Activated CD4-positive, alpha-beta memory T cell treated with anti-CD3 and anti-CD28 coated beads, Interleukin-2, amount 10 ng/mL, durations not matched to agents 7 days and 5 days (primary cell): ENCODE measurements around the gene BCORL1. TPM values are rescaled to one million over a fixed set of nuclear protein-coding genes. Genes with fewer than 3 reads are reported as not detected.

Experiments used
- CTCF ChIA-PET: fragments of 350-600 bp; sonication (Branson Sonifier 250); formaldehyde crosslinking; loops from one replicate; lab custom pipeline; 2021; ENCODE audit warnings: antibody characterized with exemption, inconsistent platforms; lab: Charles Lee
- POLR2A ChIA-PET: fragments of 350-600 bp; sonication (Branson Sonifier 250); formaldehyde crosslinking; loops from one replicate; lab custom pipeline; 2021; ENCODE audit warnings: antibody characterized with exemption; lab: Charles Lee
- DNase-seq: peaks from one replicate; pipeline ENCODE4 v3.0.0-alpha.2; 2020
- H3K27ac Mint-ChIP-seq: one replicate; pipeline ENCODE4 v1.8.0; 2021; ENCODE audit warnings: mild to moderate bottlenecking, mixed read lengths
- H3K27me3 Mint-ChIP-seq: one replicate; pipeline ENCODE4 v1.8.0; 2021; ENCODE audit warnings: mixed read lengths
- H3K36me3 Mint-ChIP-seq: one replicate; pipeline ENCODE4 v1.8.0; 2021; ENCODE audit warnings: low read depth, mixed read lengths
- H3K4me1 Mint-ChIP-seq: one replicate; pipeline ENCODE4 v1.8.0; 2021; ENCODE audit warnings: mixed read lengths
- H3K4me3 Mint-ChIP-seq: one replicate; pipeline ENCODE4 v1.8.0; 2021; ENCODE audit warnings: mild to moderate bottlenecking, mixed read lengths
- H3K9me3 Mint-ChIP-seq: one replicate; pipeline ENCODE4 v1.8.0; 2021; ENCODE audit warnings: mixed read lengths
- total RNA-seq, 2 experiments: library from RNA; stranded (reverse); gene quantifications; one replicate each; pipeline ENCODE4 v1.2.3, GENCODE V29; 2021

The BCORL1 gene
- total RNA-seq, 2 experiments from 2014 or later: 6.9 to 7.2 TPM

- CTCF ChIA-PET: interaction anchor here (1.5 kb wide), 1 partner anchor 54 kb away, joined by 5 read pairs; no protein-coding TSS in a partner anchor
- peaks cover 14% of the 10 kb centered on the region for H3K4me1 Mint-ChIP-seq
- no peaks in the 10 kb centered on the region for H3K36me3 Mint-ChIP-seq
- H3K9me3 Mint-ChIP-seq: no peaks in the 10 kb centered on the region
- DNase-seq: no peak
- H3K27ac Mint-ChIP-seq: no peak overlapping the region
- peaks cover 10% of the 10 kb centered on the region for H3K27me3 Mint-ChIP-seq
- H3K4me3 Mint-ChIP-seq: peak overlapping the region; percentile 37
- POLR2A ChIA-PET: interaction anchor here (0.9 to 1.5 kb wide), 2 partner anchors 18 to 19 kb away, joined by 3 to 4 read pairs; no protein-coding TSS in a partner anchor
Observed at GRCh38 chrX:129979207-129979920, 3.1 kb upstream of the BCORL1 start.

- no peak for DNase-seq
- POLR2A ChIA-PET: no interaction called here
- Mint-ChIP-seq H3K27ac (no peak overlapping the region), H3K4me3 (peak overlapping the region; percentile 39), H3K9me3 (no peaks in the 10 kb centered on the region), H3K4me1 (peaks cover 20% of the 10 kb centered on the region), H3K27me3 (peaks cover 10% of the 10 kb centered on the region), H3K36me3 (no peaks in the 10 kb centered on the region)
- CTCF ChIA-PET: interaction anchor here (1.5 kb wide), 1 partner anchor 55 kb away, joined by 5 read pairs; no protein-coding TSS in a partner anchor
Observed at GRCh38 chrX:129980001-129980401, 2.4 kb upstream of the BCORL1 start.

GRCh38 chrX:129980540-129981199 lies 1.8 kb upstream of the BCORL1 start:
- Mint-ChIP-seq H3K4me3 (peak overlapping the region; percentile 75), H3K27ac (no peak overlapping the region), H3K4me1 (peaks cover 23% of the 10 kb centered on the region), H3K27me3 (peaks cover 10% of the 10 kb centered on the region), H3K36me3 (no peaks in the 10 kb centered on the region), H3K9me3 (no peaks in the 10 kb centered on the region)
- ChIA-PET CTCF (interaction anchor here (0.6 kb wide), 1 partner anchor 333 kb away, joined by 3 read pairs; no protein-coding TSS in a partner anchor), POLR2A (interaction anchor here (1.8 to 2.2 kb wide), 2 partner anchors 19 to 49 kb away, joined by 4 to 7 read pairs; no protein-coding TSS in a partner anchor)
- no peak for DNase-seq

- POLR2A ChIA-PET: interaction anchor here (1.8 to 2.2 kb wide), 2 partner anchors 20 to 50 kb away, joined by 4 to 7 read pairs; no protein-coding TSS in a partner anchor
- Mint-ChIP-seq H3K4me3 (peak overlapping the region; percentile 75), H3K27ac (no peak overlapping the region), H3K9me3 (no peaks in the 10 kb centered on the region), H3K27me3 (peaks cover 10% of the 10 kb centered on the region), H3K4me1 (peaks cover 23% of the 10 kb centered on the region), H3K36me3 (no peaks in the 10 kb centered on the region)
- CTCF ChIA-PET: interaction anchor here (0.6 kb wide), 1 partner anchor 333 kb away, joined by 3 read pairs; no protein-coding TSS in a partner anchor
- DNase-seq: no peak
Observed at GRCh38 chrX:129981200-129981553, 1.3 kb upstream of the BCORL1 start.

GRCh38 chrX:129981752-129982299 lies 609 bp upstream of the BCORL1 start:
- DNase-seq: no peak
- H3K36me3 Mint-ChIP-seq: no peaks in the 10 kb centered on the region
- peaks cover 24% of the 10 kb centered on the region for H3K4me1 Mint-ChIP-seq
- peaks cover 11% of the 10 kb centered on the region for H3K27me3 Mint-ChIP-seq
- no peak overlapping the region for H3K27ac Mint-ChIP-seq
- peak overlapping the region; percentile 75 for H3K4me3 Mint-ChIP-seq
- ChIA-PET POLR2A (interaction anchor here (1.4 to 2.2 kb wide), 3 partner anchors 21 to 50 kb away, joined by 4 to 7 read pairs (median 5); no protein-coding TSS in a partner anchor), CTCF (interaction anchor here (0.6 kb wide), 1 partner anchor 332 kb away, joined by 3 read pairs; no protein-coding TSS in a partner anchor)
- no peaks in the 10 kb centered on the region for H3K9me3 Mint-ChIP-seq

- Mint-ChIP-seq H3K27ac (no peak overlapping the region), H3K9me3 (no peaks in the 10 kb centered on the region), H3K36me3 (no peaks in the 10 kb centered on the region), H3K4me1 (peaks cover 19% of the 10 kb centered on the region), H3K27me3 (peaks cover 12% of the 10 kb centered on the region), H3K4me3 (no peak overlapping the region)
- DNase-seq: no peak
- CTCF ChIA-PET: interaction anchor here (0.6 kb wide), 1 partner anchor 68 kb away, joined by 4 read pairs; no protein-coding TSS in a partner anchor
- POLR2A ChIA-PET: interaction anchor here (0.7 kb wide), 2 partner anchors 22 to 30 kb away, joined by 4 to 5 read pairs; no protein-coding TSS in a partner anchor
Observed at GRCh38 chrX:129983575-129984110, 1.2 kb downstream of the BCORL1 start.

GRCh38 chrX:129984111-129984958 lies 1.9 kb downstream of the BCORL1 start:
- peaks cover 15% of the 10 kb centered on the region for H3K4me1 Mint-ChIP-seq
- H3K36me3 Mint-ChIP-seq: no peaks in the 10 kb centered on the region
- peaks cover 8% of the 10 kb centered on the region for H3K27me3 Mint-ChIP-seq
- H3K4me3 Mint-ChIP-seq: peak overlapping the region; percentile 69
- DNase-seq: peak; percentile 37
- POLR2A ChIA-PET: no interaction called here
- H3K9me3 Mint-ChIP-seq: no peaks in the 10 kb centered on the region
- no peak overlapping the region for H3K27ac Mint-ChIP-seq
- CTCF ChIA-PET: no interaction called here

- DNase-seq: no peak
- ChIA-PET CTCF (no interaction called here), POLR2A (no interaction called here)
- no peaks in the 10 kb centered on the region for H3K36me3 Mint-ChIP-seq
- no peaks in the 10 kb centered on the region for H3K9me3 Mint-ChIP-seq
- H3K4me1 Mint-ChIP-seq: peaks cover 12% of the 10 kb centered on the region
- H3K4me3 Mint-ChIP-seq: no peak overlapping the region
- H3K27ac Mint-ChIP-seq: no peak overlapping the region
- peaks cover 2% of the 10 kb centered on the region for H3K27me3 Mint-ChIP-seq
Observed at GRCh38 chrX:129987871-129988270, 5.4 kb downstream of the BCORL1 start.

GRCh38 chrX:129992181-129992580 lies 9.7 kb downstream of the BCORL1 start:
- Mint-ChIP-seq H3K27me3 (no peaks in the 10 kb centered on the region), H3K9me3 (no peaks in the 10 kb centered on the region), H3K36me3 (no peaks in the 10 kb centered on the region), H3K27ac (no peak overlapping the region), H3K4me1 (no peaks in the 10 kb centered on the region), H3K4me3 (no peak overlapping the region)
- CTCF ChIA-PET: no interaction called here
- POLR2A ChIA-PET: no interaction called here
- no peak for DNase-seq

GRCh38 chrX:129996120-129996519 lies 13.7 kb downstream of the BCORL1 start:
- Mint-ChIP-seq H3K9me3 (no peaks in the 10 kb centered on the region), H3K4me1 (no peaks in the 10 kb centered on the region), H3K27ac (no peak overlapping the region), H3K36me3 (no peaks in the 10 kb centered on the region), H3K27me3 (no peaks in the 10 kb centered on the region), H3K4me3 (no peak overlapping the region)
- CTCF ChIA-PET: no interaction called here
- POLR2A ChIA-PET: no interaction called here
- no peak for DNase-seq

- DNase-seq: no peak
- Mint-ChIP-seq H3K4me1 (peaks cover 9% of the 10 kb centered on the region), H3K27me3 (no peaks in the 10 kb centered on the region), H3K9me3 (no peaks in the 10 kb centered on the region), H3K27ac (no peak overlapping the region), H3K4me3 (no peak overlapping the region), H3K36me3 (no peaks in the 10 kb centered on the region)
- CTCF ChIA-PET: no interaction called here
- POLR2A ChIA-PET: no interaction called here
Observed at GRCh38 chrX:129997086-129997485, 14.7 kb downstream of the BCORL1 start.

GRCh38 chrX:129998021-129998420 lies 15.6 kb downstream of the BCORL1 start:
- Mint-ChIP-seq H3K4me1 (peaks cover 10% of the 10 kb centered on the region), H3K27ac (no peak overlapping the region), H3K9me3 (no peaks in the 10 kb centered on the region), H3K4me3 (no peak overlapping the region), H3K27me3 (no peaks in the 10 kb centered on the region), H3K36me3 (no peaks in the 10 kb centered on the region)
- ChIA-PET CTCF (no interaction called here), POLR2A (no interaction called here)
- DNase-seq: no peak
